ENCODE results near the gene UBE2D3.
A peak's percentile ranks its signal among the peaks of the same experiment; 100 is the strongest.

UBE2D3 gene

DNA sequence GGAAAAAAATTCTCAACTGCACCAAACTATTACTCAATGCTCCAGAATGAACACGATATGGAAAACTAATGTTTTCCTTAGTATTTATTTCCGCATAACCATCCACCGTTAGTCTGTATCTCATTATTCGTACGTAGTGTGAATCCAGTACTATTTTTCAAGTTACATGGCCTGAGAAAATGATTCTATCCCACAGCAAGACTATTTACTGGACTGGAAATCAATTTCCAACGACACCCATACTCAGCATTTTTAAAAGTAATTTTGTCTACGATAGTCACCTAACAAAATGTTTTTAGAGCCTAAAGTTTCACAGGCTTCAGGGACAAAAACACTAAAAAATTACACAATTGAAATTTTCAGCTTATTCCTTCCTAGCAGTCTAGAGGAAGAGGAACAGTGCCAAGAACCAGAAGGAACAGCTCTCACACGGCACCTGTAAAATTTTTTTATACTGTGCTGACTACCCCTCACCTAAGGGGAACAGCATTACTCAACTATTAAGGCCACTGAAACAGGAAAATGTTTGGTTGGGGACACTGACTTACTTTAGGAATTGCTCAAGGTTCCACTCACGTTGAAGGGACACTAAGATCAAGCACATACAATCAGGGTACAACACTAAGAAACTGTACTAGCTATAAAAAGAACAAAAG is 9.6 kb downstream of the UBE2D3 start:
- peaks cover 48% of the 10 kb centered on the region for H3K4me1 ChIP-seq (ENCODE audit: control insufficient read depth, insufficient read depth, low read length)
- peak overlapping the region; percentile 14; the same call in 1 of the 2 replicates for H3K27ac ChIP-seq (ENCODE audit: low read depth, low read length)
- no peak overlapping the region for H3K9ac ChIP-seq (ENCODE audit: low read length)
- no peak overlapping the region for H3K4me3 ChIP-seq (ENCODE audit: low read depth, low read length)
- H3K9me3 ChIP-seq (ENCODE audit: control insufficient read depth, insufficient read depth, low read depth, low read length) = no peaks in the 10 kb centered on the region
- no peaks in the 10 kb centered on the region for H3K27me3 ChIP-seq (ENCODE audit: control insufficient read depth, insufficient read depth, low read length)
- peaks cover 45% of the 10 kb centered on the region for H3K36me3 ChIP-seq (ENCODE audit: control insufficient read depth, insufficient read depth, low read length)

DNA sequence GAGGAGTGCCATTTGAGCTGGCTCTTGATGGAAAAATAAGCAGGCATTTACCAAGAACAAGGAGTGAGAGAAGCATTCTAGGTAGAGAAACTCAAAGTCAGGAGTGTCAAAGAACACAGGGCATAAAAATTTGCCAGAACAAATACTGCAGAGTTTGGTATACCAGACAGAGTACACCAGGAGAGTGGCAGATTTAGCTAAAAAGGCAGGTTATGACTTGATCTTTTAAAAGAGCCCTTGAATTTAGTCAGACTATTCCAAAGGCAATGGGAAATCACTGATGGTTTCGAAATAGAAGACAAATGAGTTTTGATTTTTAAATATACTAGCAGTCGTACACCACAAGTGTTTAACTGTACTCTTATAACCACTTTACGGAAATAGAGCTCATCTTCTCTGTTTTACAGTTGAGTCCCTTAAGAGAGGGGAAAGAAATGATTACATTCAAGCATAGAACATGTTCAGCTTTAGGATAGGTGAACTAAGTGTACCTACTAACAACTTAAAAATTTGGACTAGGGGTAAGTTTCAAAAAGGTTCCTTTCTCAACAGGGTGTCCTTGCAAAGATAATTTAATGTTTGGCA is 10.2 kb downstream of the UBE2D3 start:
- H3K4me3 ChIP-seq (ENCODE audit: low read depth, low read length) = no peak overlapping the region
- H3K9ac ChIP-seq (ENCODE audit: low read length) = no peak overlapping the region
- no peaks in the 10 kb centered on the region for H3K9me3 ChIP-seq (ENCODE audit: control insufficient read depth, insufficient read depth, low read depth, low read length)
- H3K4me1 ChIP-seq (ENCODE audit: control insufficient read depth, insufficient read depth, low read length) = peaks cover 45% of the 10 kb centered on the region
- H3K27me3 ChIP-seq (ENCODE audit: control insufficient read depth, insufficient read depth, low read length) = no peaks in the 10 kb centered on the region
- H3K36me3 ChIP-seq (ENCODE audit: control insufficient read depth, insufficient read depth, low read length) = peaks cover 43% of the 10 kb centered on the region
- H3K27ac ChIP-seq (ENCODE audit: low read depth, low read length) = no peak overlapping the region

DNA sequence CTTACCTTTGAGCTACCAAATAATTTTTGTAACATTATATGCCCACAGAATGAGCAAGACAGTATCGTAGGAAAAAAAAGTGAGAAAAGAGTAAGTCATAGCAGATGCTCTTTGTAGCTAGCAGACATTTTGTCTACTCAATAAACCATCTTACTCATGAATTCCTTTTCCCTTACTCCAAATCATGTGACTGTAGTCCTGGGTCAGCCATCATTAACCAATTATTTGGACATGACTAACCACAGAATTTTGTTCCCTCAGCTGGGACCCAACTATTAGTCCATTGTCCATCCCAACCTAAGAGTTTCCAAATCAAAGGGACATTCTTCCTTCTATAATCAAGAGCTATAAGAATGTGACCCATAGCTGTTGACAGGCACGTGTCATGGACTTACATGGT is 11.4 kb downstream of the UBE2D3 start:
- H3K9me3 ChIP-seq (ENCODE audit: control insufficient read depth, insufficient read depth, low read depth, low read length) = no peaks in the 10 kb centered on the region
- H3K9ac ChIP-seq (ENCODE audit: low read length) = no peak overlapping the region
- peaks cover 36% of the 10 kb centered on the region for H3K36me3 ChIP-seq (ENCODE audit: control insufficient read depth, insufficient read depth, low read length)
- H3K4me1 ChIP-seq (ENCODE audit: control insufficient read depth, insufficient read depth, low read length) = peaks cover 39% of the 10 kb centered on the region
- H3K27ac ChIP-seq (ENCODE audit: low read depth, low read length) = no peak overlapping the region
- no peak overlapping the region for H3K4me3 ChIP-seq (ENCODE audit: low read depth, low read length)
- H3K27me3 ChIP-seq (ENCODE audit: control insufficient read depth, insufficient read depth, low read length) = no peaks in the 10 kb centered on the region

DNA sequence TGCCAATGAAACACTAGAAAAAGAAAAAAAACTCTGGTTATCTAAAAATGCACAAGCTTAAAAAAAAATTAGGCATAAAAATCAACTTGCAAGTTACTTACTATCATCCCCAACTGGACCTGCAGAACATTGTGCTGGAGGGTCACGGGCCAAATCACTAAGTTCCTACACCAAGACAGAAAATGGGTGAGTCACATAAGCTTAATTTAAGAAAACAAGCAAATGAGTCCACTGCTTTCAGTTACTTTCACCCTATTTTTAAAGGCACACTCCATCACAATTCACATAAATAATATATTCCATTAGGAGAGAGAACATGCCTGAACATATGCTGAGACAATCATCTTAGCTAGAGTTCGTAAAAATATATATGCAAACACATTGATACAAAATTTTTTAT is 17.7 kb downstream of the UBE2D3 start:
- H3K27me3 ChIP-seq (ENCODE audit: control insufficient read depth, insufficient read depth, low read length) = no peaks in the 10 kb centered on the region
- H3K36me3 ChIP-seq (ENCODE audit: control insufficient read depth, insufficient read depth, low read length) = peaks cover 60% of the 10 kb centered on the region
- peaks cover 7% of the 10 kb centered on the region for H3K4me1 ChIP-seq (ENCODE audit: control insufficient read depth, insufficient read depth, low read length)
- H3K9me3 ChIP-seq (ENCODE audit: control insufficient read depth, insufficient read depth, low read depth, low read length) = no peaks in the 10 kb centered on the region
- no peak overlapping the region for H3K9ac ChIP-seq (ENCODE audit: low read length)
- H3K4me3 ChIP-seq (ENCODE audit: low read depth, low read length) = no peak overlapping the region
- no peak overlapping the region for H3K27ac ChIP-seq (ENCODE audit: low read depth, low read length)

DNA sequence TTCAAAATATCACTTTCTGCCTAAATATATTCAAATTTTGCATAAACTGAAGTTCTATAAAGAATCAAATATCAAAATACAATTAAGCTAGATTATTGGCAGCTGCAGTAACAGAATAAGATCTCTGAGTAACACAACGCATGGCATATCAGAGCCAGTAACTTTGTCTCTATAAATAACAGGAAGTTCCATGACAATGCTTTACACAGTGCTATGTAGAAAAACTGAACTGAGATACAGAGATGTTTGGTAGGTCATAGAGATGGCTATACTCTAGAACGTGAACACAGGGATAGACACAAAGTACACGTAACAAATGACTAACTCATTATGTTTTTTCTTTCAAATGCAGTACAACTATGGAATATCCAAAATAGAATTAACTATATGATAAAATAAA is 18.2 kb downstream of the UBE2D3 start:
- no peak overlapping the region for H3K27ac ChIP-seq (ENCODE audit: low read depth, low read length)
- H3K4me1 ChIP-seq (ENCODE audit: control insufficient read depth, insufficient read depth, low read length) = peaks cover 7% of the 10 kb centered on the region
- H3K36me3 ChIP-seq (ENCODE audit: control insufficient read depth, insufficient read depth, low read length) = peaks cover 64% of the 10 kb centered on the region

DNA sequence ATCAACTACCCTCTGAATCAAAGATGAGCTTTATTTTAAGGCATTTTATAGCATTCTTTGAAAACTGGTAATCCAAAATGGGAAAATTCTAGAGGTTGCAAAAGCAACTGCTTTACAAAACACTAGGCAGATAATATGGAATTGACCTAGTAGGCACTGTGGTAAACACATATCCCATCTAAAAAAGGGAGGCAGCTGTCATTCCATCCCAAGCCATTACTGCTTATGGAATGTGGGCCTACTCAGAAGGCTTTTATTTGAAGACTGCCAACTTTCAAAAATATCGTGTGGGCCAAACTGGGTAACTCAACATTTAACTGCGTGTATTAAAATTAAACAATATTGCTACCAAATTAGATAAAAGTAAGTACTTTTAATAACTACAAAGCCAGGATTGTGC is 19.3 kb downstream of the UBE2D3 start:
- Histone ChIP-seq H3K27ac (ENCODE audit: low read depth, low read length) (no peak overlapping the region), H3K4me3 (ENCODE audit: low read depth, low read length) (no peak overlapping the region), H3K9me3 (ENCODE audit: control insufficient read depth, insufficient read depth, low read depth, low read length) (no peaks in the 10 kb centered on the region), H3K27me3 (ENCODE audit: control insufficient read depth, insufficient read depth, low read length) (no peaks in the 10 kb centered on the region), H3K9ac (ENCODE audit: low read length) (no peak overlapping the region), H3K36me3 (ENCODE audit: control insufficient read depth, insufficient read depth, low read length) (peaks cover 69% of the 10 kb centered on the region), H3K4me1 (ENCODE audit: control insufficient read depth, insufficient read depth, low read length) (peaks cover 5% of the 10 kb centered on the region)

More for the DNA sequence above, 18.2 kb downstream of the UBE2D3 start:
- no peaks in the 10 kb centered on the region for H3K27me3 ChIP-seq (ENCODE audit: control insufficient read depth, insufficient read depth, low read length)
- H3K4me3 ChIP-seq (ENCODE audit: low read depth, low read length) = no peak overlapping the region
- no peak overlapping the region for H3K9ac ChIP-seq (ENCODE audit: low read length)
- no peaks in the 10 kb centered on the region for H3K9me3 ChIP-seq (ENCODE audit: control insufficient read depth, insufficient read depth, low read depth, low read length)

DNA sequence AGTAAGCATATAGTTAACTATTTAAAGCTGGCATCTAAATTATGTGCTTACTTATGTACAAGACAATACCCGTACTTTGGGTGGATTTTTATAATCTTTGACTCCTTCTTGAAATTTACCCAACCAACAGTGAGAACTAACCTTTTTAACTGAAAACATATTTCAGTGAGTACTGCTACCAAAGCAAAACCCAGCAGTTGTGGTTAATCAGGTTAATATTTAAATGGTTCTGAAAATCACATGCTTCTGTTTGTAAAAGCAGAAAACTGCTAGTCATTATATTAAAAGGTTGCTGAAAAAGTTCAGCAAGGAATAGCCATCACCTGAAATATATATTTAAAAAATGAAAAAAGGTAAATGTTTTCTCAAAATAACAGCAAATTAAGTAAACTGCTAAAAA is 20.0 kb downstream of the UBE2D3 start:
- Histone ChIP-seq H3K9me3 (ENCODE audit: control insufficient read depth, insufficient read depth, low read depth, low read length) (no peaks in the 10 kb centered on the region), H3K27me3 (ENCODE audit: control insufficient read depth, insufficient read depth, low read length) (no peaks in the 10 kb centered on the region), H3K4me3 (ENCODE audit: low read depth, low read length) (no peak overlapping the region), H3K9ac (ENCODE audit: low read length) (no peak overlapping the region), H3K27ac (ENCODE audit: low read depth, low read length) (no peak overlapping the region), H3K4me1 (ENCODE audit: control insufficient read depth, insufficient read depth, low read length) (peaks cover 5% of the 10 kb centered on the region), H3K36me3 (ENCODE audit: control insufficient read depth, insufficient read depth, low read length) (peaks cover 74% of the 10 kb centered on the region)

DNA sequence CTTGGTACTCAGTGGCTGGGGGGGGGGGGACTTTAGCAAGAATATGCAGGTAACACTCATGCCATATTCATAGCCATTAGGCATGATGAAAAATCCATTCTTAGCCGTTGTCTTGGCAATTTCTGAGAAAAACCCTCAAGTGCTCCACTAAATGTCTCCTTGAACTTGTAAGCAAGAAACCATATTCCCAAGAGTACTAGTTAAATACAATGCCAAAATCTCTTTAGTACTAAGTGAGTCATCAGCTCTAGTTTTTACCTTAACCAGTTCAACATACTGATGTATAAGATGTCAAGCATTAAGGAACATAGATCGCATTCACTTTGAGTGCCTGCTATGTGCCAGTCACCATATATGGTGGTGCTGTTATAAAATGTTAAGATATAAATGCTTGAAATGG is 27.5 kb downstream of the UBE2D3 start:
- no peak overlapping the region for H3K4me3 ChIP-seq (ENCODE audit: low read depth, low read length)
- no peak overlapping the region for H3K27ac ChIP-seq (ENCODE audit: low read depth, low read length)
- H3K36me3 ChIP-seq (ENCODE audit: control insufficient read depth, insufficient read depth, low read length) = peaks cover 96% of the 10 kb centered on the region
- H3K27me3 ChIP-seq (ENCODE audit: control insufficient read depth, insufficient read depth, low read length) = no peaks in the 10 kb centered on the region
- peaks cover 9% of the 10 kb centered on the region; the same call in 1 of the 2 replicates for H3K4me1 ChIP-seq (ENCODE audit: control insufficient read depth, insufficient read depth, low read length)
- H3K9ac ChIP-seq (ENCODE audit: low read length) = no peak overlapping the region
- no peaks in the 10 kb centered on the region for H3K9me3 ChIP-seq (ENCODE audit: control insufficient read depth, insufficient read depth, low read depth, low read length)

DNA sequence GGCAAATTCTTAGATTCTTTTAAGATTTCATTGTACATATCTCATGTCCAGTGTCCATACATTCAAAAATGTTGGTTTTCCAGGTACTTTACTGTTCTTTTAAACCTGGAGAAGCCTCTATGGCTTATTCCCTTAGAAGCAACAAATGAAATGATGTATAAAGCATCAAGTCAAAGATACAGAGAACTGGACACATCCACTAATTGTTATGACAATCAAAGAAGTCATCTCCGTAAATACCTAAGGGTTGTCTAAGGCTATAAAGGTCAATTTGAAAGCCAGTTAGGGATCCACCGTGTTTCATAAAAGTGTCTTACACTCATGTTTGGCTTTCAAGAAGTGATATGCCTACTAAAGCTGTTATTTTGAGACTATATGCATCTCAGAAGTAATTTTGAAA is 32.4 kb downstream of the UBE2D3 start:
- H3K4me3 ChIP-seq (ENCODE audit: low read depth, low read length) = no peak overlapping the region
- peaks cover 18% of the 10 kb centered on the region for H3K4me1 ChIP-seq (ENCODE audit: control insufficient read depth, insufficient read depth, low read length)
- peaks cover 51% of the 10 kb centered on the region for H3K36me3 ChIP-seq (ENCODE audit: control insufficient read depth, insufficient read depth, low read length)
- H3K9me3 ChIP-seq (ENCODE audit: control insufficient read depth, insufficient read depth, low read depth, low read length) = no peaks in the 10 kb centered on the region
- H3K9ac ChIP-seq (ENCODE audit: low read length) = no peak overlapping the region
- no peak overlapping the region for H3K27ac ChIP-seq (ENCODE audit: low read depth, low read length)
- no peaks in the 10 kb centered on the region for H3K27me3 ChIP-seq (ENCODE audit: control insufficient read depth, insufficient read depth, low read length)

DNA sequence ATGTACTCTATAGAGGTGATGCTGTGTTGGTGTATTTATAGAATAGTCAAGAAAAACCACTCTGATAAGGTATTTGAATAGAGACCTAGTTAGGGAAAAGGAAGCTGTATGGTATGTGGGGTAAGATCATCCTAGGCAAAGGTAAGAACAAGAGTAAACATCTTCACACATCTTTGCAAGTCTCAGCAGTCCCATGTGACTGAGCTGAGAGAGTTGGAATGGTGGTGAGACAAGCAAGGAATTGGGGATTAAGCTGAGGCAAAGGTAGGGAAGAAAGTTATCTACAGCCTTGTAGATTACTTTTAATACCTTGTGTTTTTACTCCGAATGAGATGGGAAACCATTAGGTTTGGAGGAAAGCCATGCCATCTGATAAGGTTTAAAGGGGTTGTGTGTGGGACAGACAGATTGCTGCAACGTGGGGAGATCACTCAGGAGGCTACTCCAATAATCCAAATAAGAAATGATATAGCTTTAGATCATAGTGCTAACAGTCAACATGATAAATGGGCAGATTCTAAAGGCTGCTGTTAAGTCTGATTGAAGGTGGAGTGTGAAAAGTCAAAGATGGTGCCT is 34.9 kb downstream of the UBE2D3 start:
- Histone ChIP-seq H3K27me3 (ENCODE audit: control insufficient read depth, insufficient read depth, low read length) (no peaks in the 10 kb centered on the region), H3K36me3 (ENCODE audit: control insufficient read depth, insufficient read depth, low read length) (peaks cover 26% of the 10 kb centered on the region)

DNA sequence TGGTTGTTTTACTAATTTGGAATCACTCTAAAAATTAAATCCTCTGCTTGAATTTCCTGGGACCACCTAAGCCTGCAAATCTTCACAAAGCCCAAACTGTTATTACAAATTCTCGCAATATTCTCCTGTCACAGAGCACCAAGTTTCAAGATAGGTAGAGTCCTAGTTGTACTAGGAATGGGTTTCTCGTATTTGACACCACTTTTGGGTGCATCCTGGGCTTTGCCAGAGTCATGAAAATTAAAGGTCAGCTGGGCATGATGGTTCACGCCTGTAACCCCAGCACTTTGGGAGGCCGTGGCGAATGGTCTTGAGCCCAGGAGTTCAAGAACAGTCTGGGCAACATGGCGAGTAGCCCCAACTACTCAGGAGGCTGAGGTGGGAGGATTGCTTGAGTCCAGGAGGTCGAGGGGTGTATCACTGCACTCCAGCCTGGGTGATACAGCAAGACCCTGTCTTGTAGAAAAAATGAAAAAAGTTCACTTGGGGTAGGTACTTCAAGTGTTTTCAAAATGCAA is 36.0 kb downstream of the UBE2D3 start:
- peaks cover 18% of the 10 kb centered on the region for H3K4me1 ChIP-seq (ENCODE audit: control insufficient read depth, insufficient read depth, low read length)
- no peak overlapping the region for H3K4me3 ChIP-seq (ENCODE audit: low read depth, low read length)
- no peak overlapping the region for H3K9ac ChIP-seq (ENCODE audit: low read length)
- H3K27me3 ChIP-seq (ENCODE audit: control insufficient read depth, insufficient read depth, low read length) = no peaks in the 10 kb centered on the region
- no peaks in the 10 kb centered on the region for H3K9me3 ChIP-seq (ENCODE audit: control insufficient read depth, insufficient read depth, low read depth, low read length)
- peaks cover 18% of the 10 kb centered on the region for H3K36me3 ChIP-seq (ENCODE audit: control insufficient read depth, insufficient read depth, low read length)
- no peak overlapping the region for H3K27ac ChIP-seq (ENCODE audit: low read depth, low read length)

More for the DNA sequence above, 34.9 kb downstream of the UBE2D3 start:
- no peak overlapping the region for H3K4me3 ChIP-seq (ENCODE audit: low read depth, low read length)
- H3K9me3 ChIP-seq (ENCODE audit: control insufficient read depth, insufficient read depth, low read depth, low read length) = no peaks in the 10 kb centered on the region
- H3K4me1 ChIP-seq (ENCODE audit: control insufficient read depth, insufficient read depth, low read length) = peaks cover 18% of the 10 kb centered on the region
- H3K27ac ChIP-seq (ENCODE audit: low read depth, low read length) = no peak overlapping the region
- no peak overlapping the region for H3K9ac ChIP-seq (ENCODE audit: low read length)
